ENCODE measurements around the gene APOBEC2. TPM values are rescaled to one million over a fixed set of nuclear protein-coding genes. Genes with fewer than 3 reads are reported as not detected.

The APOBEC2 gene
- total and polyA plus RNA-seq, 9 of the 15 experiments (the other 6 are each of a cell fraction or from before 2014, with no cell fraction given) = 0.25 to 1.6 TPM; not detected in 7

DNA sequence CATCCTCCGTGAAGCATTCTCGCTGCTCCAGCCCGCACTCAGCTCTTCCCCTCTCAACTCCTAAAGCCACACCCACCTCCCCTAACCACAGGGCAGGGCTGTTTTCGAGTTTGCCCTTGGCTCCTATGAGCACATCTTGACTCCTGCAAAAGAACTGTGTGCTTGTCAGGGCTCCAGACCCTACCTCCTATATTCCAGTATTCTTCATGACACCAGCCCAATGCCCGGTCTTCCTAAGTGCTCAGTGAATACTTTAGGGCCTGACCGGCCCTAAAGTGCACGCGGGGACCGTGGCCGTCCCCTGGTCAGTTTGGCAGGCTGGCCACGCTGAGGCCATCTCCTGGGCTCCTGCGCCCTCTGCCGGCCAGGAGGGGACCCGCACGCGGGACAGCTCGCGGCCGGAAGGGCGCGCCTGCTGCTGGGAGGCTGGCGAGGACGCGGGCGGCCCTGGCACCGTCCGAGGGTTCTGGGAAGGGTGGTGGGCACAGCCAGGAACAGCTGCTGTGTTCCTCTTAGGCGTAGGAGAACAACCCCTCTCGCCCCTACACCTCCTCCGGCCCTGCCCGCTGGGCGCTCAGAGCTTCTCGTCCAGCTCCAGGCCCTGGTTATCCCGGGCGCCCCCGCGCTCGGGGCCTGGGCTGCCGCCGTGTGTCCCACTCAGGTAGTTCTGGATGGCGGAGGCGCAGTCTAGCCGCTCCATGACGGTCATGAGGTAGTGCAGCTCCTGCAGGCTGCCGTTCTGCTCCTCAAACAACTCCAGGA is 25.0 kb upstream of the APOBEC2 start (continued):
- TF ChIP-seq, protein P1, sequence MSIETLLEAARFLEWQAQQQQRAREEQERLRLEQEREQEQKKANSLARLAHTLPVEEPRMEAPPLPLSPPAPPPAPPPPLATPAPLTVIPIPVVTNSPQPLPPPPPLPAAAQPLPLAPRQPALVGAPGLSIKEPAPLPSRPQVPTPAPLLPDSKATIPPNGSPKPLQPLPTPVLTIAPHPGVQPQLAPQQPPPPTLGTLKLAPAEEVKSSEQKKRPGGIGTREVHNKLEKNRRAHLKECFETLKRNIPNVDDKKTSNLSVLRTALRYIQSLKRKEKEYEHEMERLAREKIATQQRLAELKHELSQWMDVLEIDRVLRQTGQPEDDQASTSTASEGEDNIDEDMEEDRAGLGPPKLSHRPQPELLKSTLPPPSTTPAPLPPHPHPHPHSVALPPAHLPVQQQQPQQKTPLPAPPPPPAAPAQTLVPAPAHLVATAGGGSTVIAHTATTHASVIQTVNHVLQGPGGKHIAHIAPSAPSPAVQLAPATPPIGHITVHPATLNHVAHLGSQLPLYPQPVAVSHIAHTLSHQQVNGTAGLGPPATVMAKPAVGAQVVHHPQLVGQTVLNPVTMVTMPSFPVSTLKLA (conservative IDR thresholded peaks at IDR 0.05) = peak; percentile 55 to 59; a peak in 3 of 4 replicates
- TF ChIP-seq POLR2B (IDR thresholded peaks at IDR 0.05; ENCODE audit: low read depth, partially characterized antibody) (no peak), ZNF133 (CRISPR knock-in tag; IDR thresholded peaks at IDR 0.05) (no peak), ZNF830 (CRISPR knock-in tag; IDR thresholded peaks at IDR 0.05) (peak; percentile 20; the same call in 1 of the 2 replicates), ELF1 (tag; IDR thresholded peaks at IDR 0.05) (no peak), NEUROD1 (IDR thresholded peaks at IDR 0.05; ENCODE audit: borderline replicate concordance, low read depth, low read length, partially characterized antibody) (peak; percentile 33), NBN (IDR thresholded peaks at IDR 0.05; ENCODE audit: low read depth) (no peak), MEIS2 (IDR thresholded peaks at IDR 0.05; ENCODE audit: partially characterized antibody) (no peak), OTX1 (CRISPR knock-in tag; IDR thresholded peaks at IDR 0.05) (no peak), ZNF766 (CRISPR knock-in tag; conservative IDR thresholded peaks at IDR 0.05) (0 out of 2 replicates have a peak, but pooled peaks have one; percentile 32), ZBTB17 (CRISPR knock-in tag; IDR thresholded peaks at IDR 0.05) (0 out of 2 replicates have a peak, but pooled peaks have one; percentile 42), HDAC6 (IDR thresholded peaks at IDR 0.05; ENCODE audit: low read depth, low read length) (no peak), ZFPM2 (CRISPR knock-in tag; IDR thresholded peaks at IDR 0.05) (no peak), ZNF165 (CRISPR knock-in tag; IDR thresholded peaks at IDR 0.05; ENCODE audit: borderline replicate concordance) (no peak; the same call in 1 of the 2 replicates), FOXA3 (CRISPR knock-in tag; conservative IDR thresholded peaks at IDR 0.05 in 1 of 2, IDR thresholded peaks at IDR 0.05 in 1 of 2) (no peak), SRSF1 (IDR thresholded peaks at IDR 0.05; ENCODE audit: low read depth, low read length) (no peak), HIVEP1 (CRISPR knock-in tag; IDR thresholded peaks at IDR 0.05) (peak; percentile 42; the same call in 1 of the 2 replicates), NR1H2 (CRISPR knock-in tag; IDR thresholded peaks at IDR 0.05) (peak; percentile 70; the same call in 1 of the 2 replicates), MBD2 (IDR thresholded peaks at IDR 0.05; ENCODE audit: borderline replicate concordance, low read depth) (no peak), ZC3H8 (IDR thresholded peaks at IDR 0.05) (no peak), ZNF253 (CRISPR knock-in tag; conservative IDR thresholded peaks at IDR 0.05) (no peak), MTA2 (IDR thresholded peaks at IDR 0.05; ENCODE audit: low read depth) (0 out of 2 replicates have a peak, but pooled peaks have one; percentile 34), U2AF2 (optimal IDR thresholded peaks at IDR 0.05; ENCODE audit: low read depth, low read length) (no peak), RAD21 (CRISPR knock-in tag; conservative IDR thresholded peaks at IDR 0.05 in 1 of 2, IDR thresholded peaks at IDR 0.05 in 1 of 2) (peak; percentile 95), POLR2AphosphoS2 (IDR thresholded peaks at IDR 0.05; ENCODE audit: low read length) (no peak)
- TF ChIP-seq, protein P2, sequence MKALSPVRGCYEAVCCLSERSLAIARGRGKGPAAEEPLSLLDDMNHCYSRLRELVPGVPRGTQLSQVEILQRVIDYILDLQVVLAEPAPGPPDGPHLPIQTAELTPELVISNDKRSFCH (CRISPR knock-in tag; IDR thresholded peaks at IDR 0.05) = no peak
- TF ChIP-seq, protein P2 (tag; IDR thresholded peaks at IDR 0.05) = peak; percentile 41; the same call in 1 of the 2 replicates
- TF ChIP-seq, protein P3, sequence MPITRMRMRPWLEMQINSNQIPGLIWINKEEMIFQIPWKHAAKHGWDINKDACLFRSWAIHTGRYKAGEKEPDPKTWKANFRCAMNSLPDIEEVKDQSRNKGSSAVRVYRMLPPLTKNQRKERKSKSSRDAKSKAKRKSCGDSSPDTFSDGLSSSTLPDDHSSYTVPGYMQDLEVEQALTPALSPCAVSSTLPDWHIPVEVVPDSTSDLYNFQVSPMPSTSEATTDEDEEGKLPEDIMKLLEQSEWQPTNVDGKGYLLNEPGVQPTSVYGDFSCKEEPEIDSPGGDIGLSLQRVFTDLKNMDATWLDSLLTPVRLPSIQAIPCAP (CRISPR knock-in tag; IDR thresholded peaks at IDR 0.05; ENCODE audit: borderline replicate concordance) = no peak

Data from K562 (cell line).